GM19043 (cell line): ENCODE measurements around the gene ANTXR1.
"Not testable (repeated sequence)": the region's sequence is repeated elsewhere in the genome, so short reads cannot be mapped to it uniquely, and the experiment has no call there.

Experiments
- ATAC-seq: cut with Tn5 transposase; IDR thresholded peaks from one replicate; pipeline ENCODE4 v1.9.1; 2021; ENCODE audit warnings: low read depth; ENCODE audit not compliant: unreplicated experiment

Gene ANTXR1

GRCh38 chr2:69253112-69253511, 240.1 kb downstream of the ANTXR1 start:
- ATAC-seq, result no peak

GRCh38 chr2:69253611-69254301, 240.8 kb downstream of the ANTXR1 start:
- ATAC-seq, result no peak

- no peak for ATAC-seq
Measured at GRCh38 chr2:69255760-69256159, 242.8 kb downstream of the ANTXR1 start.

- not testable (repeated sequence) for ATAC-seq
Measured at GRCh38 chr2:69259994-69260591, 247.1 kb downstream of the ANTXR1 start.

GRCh38 chr2:69260666-69261065, 247.7 kb downstream of the ANTXR1 start:
- no peak for ATAC-seq

- ATAC-seq, result no peak
Measured at GRCh38 chr2:69269330-69269729, 256.4 kb downstream of the ANTXR1 start.

- no peak for ATAC-seq
Measured at GRCh38 chr2:69271831-69272257, 258.9 kb downstream of the ANTXR1 start.

- no peak for ATAC-seq
Measured at GRCh38 chr2:69272803-69273471, 260.0 kb downstream of the ANTXR1 start.

- ATAC-seq, result no peak
Measured at GRCh38 chr2:69275490-69275889, 262.5 kb downstream of the ANTXR1 start.

GRCh38 chr2:69278366-69278765, 265.4 kb downstream of the ANTXR1 start:
- ATAC-seq, result no peak

GRCh38 chr2:69279211-69279610, 266.2 kb downstream of the ANTXR1 start:
- no peak for ATAC-seq

GRCh38 chr2:69279931-69280681, 267.1 kb downstream of the ANTXR1 start:
- ATAC-seq, result no peak

GRCh38 chr2:69280796-69281412, 267.9 kb downstream of the ANTXR1 start:
- no peak for ATAC-seq

GRCh38 chr2:69285379-69285894, 272.5 kb downstream of the ANTXR1 start:
- ATAC-seq, result no peak

- no peak for ATAC-seq
Measured at GRCh38 chr2:69287544-69287943, 274.6 kb downstream of the ANTXR1 start.

GRCh38 chr2:69288429-69288828, 275.4 kb downstream of the ANTXR1 start:
- ATAC-seq, result no peak

GRCh38 chr2:69291004-69291650, 278.1 kb downstream of the ANTXR1 start:
- ATAC-seq, result no peak

- no peak for ATAC-seq
Measured at GRCh38 chr2:69291721-69292120, 278.7 kb downstream of the ANTXR1 start.

- no peak for ATAC-seq
Measured at GRCh38 chr2:69292256-69292655, 279.3 kb downstream of the ANTXR1 start.

- ATAC-seq, result no peak
Measured at GRCh38 chr2:69296421-69296820, 283.4 kb downstream of the ANTXR1 start.
